ENCODE data around the gene GLS.
"Not testable (repeated sequence)": the region's sequence is repeated elsewhere in the genome, so short reads cannot be mapped to it uniquely, and the experiment has no call there.

GLS gene

DNA sequence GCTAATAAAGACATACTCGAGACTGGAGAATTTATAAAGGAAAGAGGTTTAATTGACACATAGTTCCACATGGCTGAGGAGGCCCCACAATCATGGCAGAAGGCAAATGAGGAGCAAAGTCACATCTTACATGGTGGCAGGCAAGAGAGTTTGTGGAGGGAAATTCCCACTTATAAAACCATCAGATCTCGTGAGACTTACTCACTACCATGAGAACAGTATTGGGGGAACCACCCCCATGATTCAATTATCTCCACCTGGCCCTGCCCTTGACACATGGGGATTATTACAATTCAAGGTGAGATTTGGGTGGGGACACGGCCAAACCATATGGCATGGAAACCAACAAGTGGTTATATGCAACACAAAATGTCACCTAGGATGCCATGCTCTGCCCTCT, 114.7 kb downstream of the GLS start:
- not testable (repeated sequence) for DNase-seq (ENCODE audit: low read depth)

DNA sequence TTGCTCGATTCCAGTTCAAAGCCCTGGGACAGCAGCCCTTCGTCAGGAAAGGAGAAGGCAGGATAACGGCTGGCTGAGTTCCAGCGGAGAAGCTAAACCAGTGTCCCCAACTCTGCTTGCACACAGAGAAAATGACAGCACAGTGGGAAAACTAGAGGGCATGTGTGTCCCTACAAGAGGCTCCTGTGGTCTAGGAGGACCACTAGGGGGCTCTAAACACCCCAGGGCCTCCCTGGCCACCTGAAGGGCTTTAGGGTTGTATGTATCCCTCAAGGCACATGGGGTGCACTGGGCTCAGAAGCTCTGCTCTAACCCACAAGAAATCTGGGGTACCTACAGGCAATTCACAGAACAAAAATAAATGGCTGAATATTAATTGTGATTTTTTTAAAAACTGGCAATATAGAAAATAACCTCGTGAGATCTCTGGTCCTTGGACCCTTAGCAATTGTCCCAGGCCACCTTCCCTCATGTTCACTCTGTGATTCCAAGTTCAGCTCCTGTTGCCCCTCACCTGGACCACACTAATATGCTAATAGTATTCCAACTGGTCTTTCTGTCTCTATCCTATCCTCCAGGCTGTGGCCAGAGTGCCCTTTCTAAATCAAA, 115.8 kb downstream of the GLS start:
- no peak for DNase-seq (ENCODE audit: low read depth)

DNA sequence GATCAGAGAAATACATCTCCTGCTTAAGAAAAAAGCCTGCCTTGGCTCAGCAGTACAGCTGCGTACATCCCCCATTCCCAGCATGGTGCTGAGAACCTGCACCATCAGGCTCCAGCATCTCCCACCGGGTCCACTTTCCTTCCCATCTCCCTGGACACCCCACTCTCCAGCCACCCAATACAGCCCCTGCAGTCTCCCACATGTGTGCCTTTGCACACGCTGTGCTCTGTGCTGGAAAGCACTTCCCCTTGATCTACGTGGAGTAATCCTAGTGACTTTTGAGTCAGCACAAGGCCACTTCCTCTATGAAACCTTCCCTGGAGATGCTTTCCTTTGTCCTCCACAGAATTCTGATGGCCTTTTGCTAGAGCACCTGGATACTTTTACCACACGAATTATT, 116.3 kb downstream of the GLS start:
- DNase-seq (ENCODE audit: low read depth), result no peak

DNA sequence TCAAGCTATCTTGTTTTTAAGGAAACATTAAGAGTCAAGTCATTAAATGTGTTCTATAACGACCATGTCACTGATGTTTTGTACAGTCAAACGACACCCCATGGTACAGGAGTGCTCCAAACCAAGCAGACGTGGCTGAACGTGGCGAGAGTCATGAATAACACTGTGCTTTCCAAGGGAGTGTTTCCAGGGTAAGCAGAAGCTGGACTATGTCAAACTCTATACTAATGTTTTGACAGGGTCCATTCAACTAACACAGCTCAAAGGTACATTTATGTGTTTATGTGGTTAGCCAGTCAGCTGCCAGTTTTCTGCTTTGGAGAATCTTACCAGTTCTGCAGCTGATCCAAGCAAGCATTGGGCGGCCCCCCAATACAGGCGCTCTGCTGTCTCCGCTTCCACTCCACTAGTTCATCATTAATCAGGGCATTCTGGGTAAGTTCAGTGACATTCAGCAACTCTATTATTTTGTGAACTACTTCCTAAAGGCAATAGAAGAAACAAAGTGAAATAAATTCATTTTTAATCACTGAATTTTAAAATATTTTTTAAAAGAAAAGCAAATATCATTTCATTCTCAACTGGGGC, 117.0 kb downstream of the GLS start:
- DNase-seq (ENCODE audit: low read depth), result no peak

DNA sequence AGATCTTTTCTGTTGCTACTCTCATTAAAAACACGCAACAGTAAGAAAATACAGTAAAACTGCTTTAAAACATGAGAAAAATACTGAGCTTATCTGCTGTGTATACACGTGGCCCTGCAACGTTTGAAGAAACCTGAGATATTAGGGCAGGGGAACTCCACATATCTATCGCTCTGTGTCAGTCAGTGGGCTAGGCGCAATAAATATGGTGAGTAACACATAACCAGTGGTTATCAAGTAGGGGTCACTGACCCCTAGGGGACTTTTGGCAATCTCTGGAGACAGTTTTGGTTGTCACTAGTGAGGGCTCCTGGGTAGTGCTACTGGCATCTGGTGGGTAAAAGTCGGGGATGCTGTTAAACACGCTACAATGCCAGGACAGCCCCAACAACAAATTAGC, 118.4 kb downstream of the GLS start:
- DNase-seq (ENCODE audit: low read depth), result no peak

DNA sequence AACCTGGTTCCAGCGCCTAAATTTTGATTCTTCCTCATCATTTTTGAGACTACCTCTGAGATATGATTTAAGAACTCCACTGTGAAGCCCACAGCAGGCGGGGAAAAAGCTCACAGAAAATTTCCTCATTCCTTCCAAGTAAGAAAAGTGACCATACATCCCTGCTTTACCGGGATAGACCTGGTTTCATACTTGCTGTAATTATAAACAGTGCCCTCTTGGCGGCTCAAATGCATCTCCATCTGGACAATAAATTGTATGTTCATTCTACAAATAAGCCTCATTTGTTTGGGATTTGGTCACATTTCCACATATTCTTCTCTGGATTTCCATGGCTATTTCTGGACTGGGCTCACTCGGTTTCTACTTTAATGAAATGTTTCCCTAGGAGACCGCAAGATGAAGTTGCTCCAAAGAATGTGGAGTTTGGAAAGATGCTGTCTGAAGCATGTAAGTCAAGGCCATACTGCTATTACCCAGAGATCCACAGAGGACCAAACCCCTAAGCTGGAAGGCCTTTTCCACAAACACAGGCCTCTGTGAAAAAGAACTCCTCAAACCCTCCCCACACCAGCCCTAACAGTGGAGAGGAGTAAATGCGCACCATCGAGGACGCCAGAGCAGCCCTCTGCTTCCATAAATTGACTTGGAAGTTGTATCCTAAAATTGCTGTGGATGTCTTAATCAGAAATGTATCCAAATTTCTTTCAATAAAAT, 119.5 kb downstream of the GLS start:
- DNase-seq (ENCODE audit: low read depth), result no peak

DNA sequence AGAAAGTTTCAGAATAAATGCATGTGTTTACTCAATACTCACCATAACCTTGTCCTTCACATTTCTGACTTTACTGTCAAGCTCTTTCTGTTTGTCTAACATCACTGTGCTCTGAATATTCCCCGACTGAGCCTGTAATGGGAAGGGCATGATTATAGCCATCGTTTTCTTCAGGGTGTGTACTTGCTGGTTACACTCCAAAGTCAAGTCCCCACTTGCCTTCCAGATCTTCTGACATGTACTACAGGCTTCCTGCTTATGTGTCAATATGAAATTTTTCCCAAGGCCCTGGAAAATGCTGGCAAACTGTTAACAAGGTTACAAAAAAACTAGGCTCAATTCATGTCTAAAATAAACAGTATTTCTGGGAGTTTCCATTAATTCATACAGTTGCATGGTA, 120.4 kb downstream of the GLS start:
- DNase-seq (ENCODE audit: low read depth), result no peak

DNA sequence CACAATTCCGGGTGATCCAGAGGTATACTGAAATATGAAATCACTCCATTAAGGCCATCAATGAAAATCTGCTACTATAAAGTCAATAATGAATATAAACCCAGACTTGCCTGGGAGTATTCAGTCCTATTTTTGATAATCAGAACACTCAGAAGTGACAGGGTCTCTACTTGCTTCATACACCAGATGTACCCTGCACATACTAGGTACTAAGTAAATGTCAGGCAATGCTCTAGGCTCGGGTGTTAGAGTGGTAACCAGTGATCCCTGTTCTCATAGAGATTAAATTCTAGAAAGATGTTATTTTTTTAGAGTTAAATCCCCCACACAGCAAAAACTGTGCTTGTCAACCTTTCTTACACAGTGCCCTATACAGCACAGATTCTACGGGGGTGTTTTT, 121.0 kb downstream of the GLS start:
- no peak for DNase-seq (ENCODE audit: low read depth)

DNA sequence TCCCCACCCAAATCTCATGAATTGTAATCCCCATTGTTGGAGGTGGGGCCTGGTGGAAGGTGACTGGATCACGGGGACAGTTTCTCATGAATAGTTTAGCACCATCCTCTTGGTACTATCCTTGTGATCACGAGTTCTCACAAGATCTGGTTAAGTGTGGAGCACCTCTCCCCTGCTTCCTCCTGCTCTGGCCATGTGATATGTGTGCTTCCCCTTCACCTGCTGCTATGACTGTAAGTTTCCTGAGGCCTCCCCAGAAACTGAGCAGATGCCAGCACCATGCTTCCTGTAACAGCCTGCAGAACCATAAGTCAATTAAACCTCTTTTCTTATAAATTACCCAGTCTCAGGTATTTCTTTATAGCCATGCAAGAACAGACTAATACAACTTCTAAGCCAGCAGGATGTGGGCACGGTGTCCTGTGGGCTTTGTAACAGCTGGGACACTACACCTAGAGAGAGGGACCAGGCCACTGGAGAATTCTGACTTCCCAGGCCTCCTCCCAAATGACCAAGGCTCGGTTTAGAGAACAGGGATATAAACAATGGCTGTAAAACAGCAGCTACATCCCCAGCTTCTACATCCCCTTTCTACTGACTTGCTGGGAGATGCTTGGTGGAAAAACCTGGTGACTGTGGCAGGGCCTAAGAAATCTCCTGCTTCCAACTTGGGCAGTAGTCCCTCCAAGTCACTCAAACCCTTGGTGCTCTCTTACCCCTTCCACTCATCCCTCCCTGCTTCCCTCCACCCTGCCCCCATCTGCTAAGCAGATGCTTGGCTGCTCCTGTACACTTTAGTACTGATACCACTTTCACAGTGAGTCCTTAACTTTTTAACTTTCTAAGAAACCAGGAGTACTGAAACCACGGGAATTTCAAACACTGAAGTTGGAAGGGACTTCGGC, 123.0 kb downstream of the GLS start:
- no peak for DNase-seq (ENCODE audit: low read depth)

DNA sequence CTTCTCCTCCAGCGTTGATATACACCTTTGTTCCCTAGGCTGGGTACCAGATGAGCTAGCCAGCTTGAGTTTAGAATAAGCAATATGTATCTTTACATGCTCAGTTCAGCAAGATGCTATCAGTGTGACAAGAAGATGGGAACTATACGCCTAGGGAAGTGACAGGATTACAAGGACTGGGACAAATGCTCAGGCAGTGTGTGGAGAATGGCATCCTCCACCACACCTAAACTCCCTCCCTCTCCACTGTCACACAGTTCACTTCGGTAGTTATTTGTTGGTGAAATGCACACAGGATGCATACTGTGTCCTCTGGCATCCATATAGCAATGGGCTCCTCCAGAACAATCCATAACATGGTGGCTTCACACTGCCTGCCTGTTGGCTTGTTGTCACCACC, 125.7 kb downstream of the GLS start:
- no peak for DNase-seq (ENCODE audit: low read depth)

DNA sequence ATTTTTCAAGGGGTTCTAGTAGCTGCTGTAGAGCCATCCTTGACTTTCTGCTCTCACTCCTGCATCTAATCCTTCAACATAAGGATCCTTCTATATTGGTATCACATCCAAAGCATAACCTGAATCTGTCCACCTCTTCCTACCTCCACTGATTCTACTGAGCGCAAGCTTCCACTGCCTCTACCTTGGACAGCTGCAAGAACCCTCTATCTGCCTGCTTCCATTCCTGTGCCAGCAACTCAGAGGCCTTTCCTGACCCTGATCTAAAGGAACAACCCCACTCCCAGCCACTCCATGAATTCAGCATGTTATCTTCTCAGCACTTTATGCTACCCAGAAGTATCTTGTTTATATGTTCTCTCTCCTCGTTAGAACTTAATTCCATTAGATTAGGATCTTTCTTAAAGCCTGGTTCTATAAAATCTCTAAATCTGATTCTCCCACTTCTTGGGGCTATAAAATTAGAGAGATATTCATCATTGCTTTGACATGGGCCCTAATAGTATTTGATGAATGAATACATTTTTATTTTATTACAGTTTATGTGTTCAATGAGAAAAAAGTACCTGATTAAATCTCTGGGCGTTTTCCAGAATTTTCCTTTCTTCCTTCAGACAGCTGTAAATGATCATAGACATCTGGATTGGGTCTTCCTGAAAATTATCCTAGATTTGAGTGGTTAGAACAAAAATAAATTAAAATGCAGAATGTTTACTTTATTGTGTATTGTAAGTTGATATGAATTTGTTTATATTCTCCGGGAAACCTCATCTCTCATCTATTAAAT, 126.6 kb downstream of the GLS start:
- no peak for DNase-seq (ENCODE audit: low read depth)

DNA sequence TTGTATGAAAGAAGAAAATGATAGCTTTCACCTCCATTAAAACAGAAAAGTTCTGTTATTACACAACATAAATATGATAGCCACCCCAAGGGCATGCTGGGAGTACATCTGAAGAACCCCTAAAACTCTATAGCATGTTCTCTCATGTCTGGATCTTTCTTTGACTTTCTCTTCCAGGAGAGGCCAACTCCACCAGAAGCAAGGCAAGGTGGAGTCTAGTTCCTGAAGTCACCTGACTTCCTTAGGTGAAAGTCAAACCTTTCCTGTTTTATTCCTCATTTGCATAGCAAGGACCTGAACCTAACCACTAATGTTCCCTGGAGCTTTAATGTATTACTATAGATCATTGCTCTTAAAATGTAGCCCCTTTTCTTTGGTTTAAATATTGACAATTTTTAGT, 127.7 kb downstream of the GLS start:
- DNase-seq (ENCODE audit: low read depth), result no peak

DNA sequence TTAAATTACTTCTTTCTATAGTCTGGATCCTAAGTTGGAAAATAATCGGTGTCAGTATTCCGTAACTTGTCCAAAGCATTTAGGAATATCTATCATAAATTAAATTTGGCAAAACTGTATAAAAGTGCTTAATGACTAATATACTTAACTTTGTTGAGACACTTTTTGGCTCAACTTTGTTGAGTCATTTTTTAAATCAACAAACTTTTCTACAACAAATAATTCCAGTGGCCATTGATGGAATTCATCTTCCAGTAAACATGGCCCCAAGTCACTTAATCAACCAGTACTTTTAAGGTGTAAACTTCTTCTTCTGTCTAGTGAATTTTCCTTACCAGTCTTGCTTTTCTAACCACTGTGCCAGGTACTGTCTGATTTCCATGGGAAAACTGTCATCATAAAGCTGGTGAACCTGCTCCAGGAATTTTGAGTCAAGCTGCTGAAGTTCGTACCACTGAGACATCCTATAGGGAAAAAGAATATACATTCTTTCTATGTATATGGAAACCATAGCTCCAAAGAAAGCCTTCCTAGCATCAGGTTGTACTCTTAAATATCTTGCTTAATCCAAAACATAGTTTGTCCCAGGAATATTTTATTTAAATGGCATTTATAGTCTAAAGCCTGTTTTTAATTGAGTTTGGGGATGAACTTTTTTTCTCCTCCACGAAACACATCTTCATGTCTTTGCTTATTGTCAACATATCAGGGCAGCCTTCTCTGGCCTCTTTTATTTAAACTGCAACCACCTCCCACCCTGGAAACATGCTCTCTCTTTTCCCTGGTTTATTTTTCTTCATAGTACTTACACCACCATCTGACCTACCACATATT, 129.1 kb downstream of the GLS start:
- no peak for DNase-seq (ENCODE audit: low read depth)

DNA sequence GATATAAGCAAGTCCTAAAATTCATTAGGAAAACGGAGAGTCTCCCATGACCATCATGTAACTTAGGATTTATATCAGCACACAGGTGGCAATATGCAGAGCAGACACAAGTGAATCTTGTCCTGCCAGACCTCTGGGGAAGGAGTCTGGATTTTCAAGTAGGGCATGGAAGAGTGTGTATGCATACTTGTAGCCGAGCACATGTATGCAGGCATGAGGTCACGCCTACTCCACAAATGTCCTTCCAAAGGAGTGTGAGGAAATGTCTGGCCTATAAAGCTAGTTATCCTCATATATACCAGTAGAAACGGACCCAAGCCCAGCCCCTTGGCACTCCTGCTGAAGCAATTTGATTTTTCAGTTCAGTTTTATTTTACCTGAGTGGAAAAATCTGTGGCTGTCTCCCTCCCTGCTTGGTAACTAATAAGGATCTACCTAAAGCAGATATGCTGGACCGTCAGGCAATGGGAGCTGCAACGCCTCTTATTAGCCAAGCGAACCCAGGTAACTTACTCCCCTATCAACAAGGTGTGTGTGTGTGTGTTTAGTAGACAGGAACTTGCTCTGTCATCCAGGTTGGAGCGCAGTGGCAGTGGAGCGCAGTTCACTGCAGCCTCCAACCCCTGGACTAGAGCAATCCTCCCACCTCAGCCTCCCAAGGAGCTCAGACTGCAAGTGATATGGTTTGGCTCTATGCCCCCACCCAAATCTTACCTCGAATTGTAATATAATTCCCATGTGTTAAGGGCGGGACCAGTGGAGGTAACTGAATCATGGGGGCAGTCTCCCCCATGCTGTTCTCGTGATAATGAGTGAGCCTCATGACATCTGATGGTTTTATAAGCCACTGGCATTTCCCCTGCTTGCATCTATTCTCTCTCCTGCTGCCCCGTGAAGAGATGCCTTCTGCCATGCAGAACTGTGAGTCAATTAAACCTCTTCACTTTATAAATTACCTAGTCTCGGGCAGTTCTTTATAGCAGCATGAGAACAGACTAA, 130.6 kb downstream of the GLS start:
- no peak for DNase-seq (ENCODE audit: low read depth)

DNA sequence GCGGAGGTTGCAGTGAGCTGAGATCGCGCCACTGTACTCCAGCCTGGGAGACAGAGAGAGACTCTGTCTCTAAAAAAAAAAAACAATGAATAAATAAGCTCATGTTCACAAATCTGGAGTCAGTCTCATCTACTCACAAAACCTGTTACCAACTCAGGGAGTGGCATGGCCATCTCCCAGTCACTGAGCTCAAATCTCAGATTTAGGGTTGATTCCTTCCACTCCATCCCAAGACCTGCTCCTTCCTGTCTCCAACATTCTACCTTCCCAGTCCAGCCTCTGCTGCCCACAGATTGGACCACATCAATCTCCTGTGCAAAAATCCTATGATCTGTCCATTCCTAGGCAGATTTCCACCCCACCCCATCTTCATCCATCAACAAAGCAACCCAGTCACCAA, 131.7 kb downstream of the GLS start:
- DNase-seq (ENCODE audit: low read depth), result no peak

DNA sequence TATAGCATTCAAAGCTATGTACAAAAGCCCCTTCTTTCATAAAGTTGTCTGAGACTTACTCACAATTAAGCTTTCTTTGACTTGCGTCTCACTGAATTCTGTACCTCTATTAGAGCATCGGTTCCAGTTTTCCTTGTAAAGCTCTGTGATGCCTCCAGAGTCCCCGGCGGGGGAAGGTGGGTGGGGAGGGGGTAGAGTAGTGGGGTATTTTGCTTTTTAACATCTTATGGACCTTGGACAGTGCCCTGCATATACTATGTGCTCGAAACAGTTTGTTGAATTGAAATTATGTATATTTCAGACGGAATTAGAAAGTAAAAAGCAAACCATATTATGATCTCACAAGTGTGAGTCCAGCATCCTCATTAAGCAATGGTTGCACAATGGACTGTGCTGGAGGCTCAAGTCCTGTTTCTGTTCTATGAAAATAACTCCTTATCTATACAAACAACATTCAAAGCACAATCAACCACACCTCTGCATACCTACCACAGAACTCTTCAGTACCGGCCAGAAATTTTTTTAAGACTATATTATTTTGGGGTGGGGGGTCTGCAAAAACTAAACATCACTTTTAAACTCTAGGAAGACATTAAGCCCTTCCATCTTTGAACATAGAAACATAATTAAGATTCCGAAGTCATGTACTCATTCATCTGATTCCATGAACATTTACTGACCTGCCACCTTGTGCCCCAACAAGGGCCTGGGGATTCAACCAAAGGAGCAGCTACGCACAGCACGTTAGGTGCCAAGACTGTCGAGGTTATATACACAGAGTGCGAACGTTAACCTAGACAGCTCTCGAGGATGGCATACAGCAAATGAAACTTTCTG, 132.4 kb downstream of the GLS start:
- no peak for DNase-seq (ENCODE audit: low read depth)

DNA sequence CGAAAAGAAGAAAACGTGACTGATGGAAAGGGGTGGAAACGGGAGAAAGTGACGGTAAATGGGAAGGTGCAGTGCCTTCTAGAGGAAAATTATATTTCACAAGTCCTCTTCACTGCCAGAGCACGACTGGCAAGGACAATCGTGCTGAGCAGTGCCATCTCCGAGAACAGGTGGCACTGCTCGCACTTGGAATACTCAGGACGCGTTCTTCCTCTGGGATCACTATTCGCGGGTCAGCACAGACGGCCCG, 133.0 kb downstream of the GLS start:
- DNase-seq (ENCODE audit: low read depth), result no peak

DNA sequence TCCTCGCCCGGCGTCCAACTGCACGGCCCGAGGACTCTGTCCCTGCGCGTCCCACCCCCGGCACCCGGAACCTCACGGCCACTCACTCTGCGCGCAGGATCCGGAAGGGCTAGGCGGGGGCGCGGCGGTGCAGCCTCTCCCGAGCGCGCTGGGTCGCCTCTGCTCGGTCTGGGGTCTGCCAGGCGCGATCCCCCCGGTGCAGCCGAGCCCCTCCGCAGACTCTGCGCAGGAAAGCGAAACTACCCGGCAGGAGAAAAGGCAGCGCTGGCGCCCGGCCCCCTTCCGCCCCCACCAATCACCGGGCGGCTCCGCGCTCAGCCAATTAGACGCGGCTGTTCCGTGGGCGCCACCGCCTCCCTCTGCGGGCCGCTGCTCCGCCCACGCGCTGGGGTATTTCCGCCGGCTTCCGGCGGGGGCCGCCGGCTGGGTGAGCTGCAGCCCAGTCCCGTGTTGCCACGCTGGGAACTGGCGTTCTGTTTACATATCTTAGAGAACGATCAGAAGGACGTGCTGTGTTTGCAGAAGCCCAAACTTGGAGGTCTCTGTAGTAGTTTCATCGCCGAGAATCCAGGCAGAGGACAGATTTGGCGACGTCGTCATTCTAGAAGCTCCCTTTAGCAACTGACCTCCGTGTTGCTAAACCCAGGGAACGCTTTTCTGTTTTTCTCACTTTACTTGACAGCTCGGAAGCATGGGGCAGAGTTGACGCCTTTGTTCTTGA, 133.5 kb downstream of the GLS start, which contains the start of gene STAT1:
Gene STAT1, minus strand, starts transcription at position 240 of the 721 bp plus-strand sequence. CDS start 4,168 bp downstream, outside the sequence.
- DNase-seq (ENCODE audit: low read depth), result peak; percentile 94
